Measurements from ENCODE around the gene PCARE. TPM values are rescaled to one million over a fixed set of nuclear protein-coding genes. Genes with fewer than 3 reads are reported as not detected.

PCARE gene
- total and polyA plus RNA-seq, 2 experiments from 2014 or later = not detected

DNA sequence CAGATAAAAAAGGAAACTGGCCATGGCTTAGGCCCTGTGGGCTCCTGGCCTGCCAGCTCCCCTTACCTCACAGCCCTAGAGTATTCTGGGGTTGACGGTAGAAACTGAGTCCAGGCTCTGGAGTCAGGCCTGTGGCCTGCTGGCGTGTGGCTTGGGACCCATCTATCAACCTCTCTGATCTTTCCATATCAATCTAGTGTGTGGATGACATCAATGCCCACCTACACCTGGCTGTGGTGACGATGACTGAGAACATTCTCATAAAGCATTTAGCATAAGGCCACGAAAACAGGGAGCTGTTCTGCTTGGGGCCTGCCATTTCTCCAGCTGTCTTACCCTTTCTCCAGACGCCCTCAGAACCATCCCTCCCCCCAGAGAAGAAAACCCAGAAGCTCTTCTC, 17.9 kb downstream of the PCARE start:
- H3K9me2 ChIP-seq (ENCODE audit: insufficient read depth) = no peaks in the 10 kb centered on the region
- H3K4me3 Mint-ChIP-seq = no peak overlapping the region
- H3K79me2 ChIP-seq (replicated peaks; ENCODE audit: insufficient read depth) = no peaks in the 10 kb centered on the region
- no peak overlapping the region for H3K4me3 ChIP-seq
- no peaks in the 10 kb centered on the region for H3K27me3 ChIP-seq (ENCODE audit: insufficient read depth)
- peaks cover 24% of the 10 kb centered on the region for H3K4me1 Mint-ChIP-seq
- H2AFZ ChIP-seq = no peak overlapping the region
- H3K4me2 ChIP-seq = no peak overlapping the region
- no peak overlapping the region for H3K27ac ChIP-seq (ENCODE audit: low read depth)
- H3K36me3 Mint-ChIP-seq (ENCODE audit: low read depth) = no peaks in the 10 kb centered on the region
- DNase-seq (ENCODE audit: low spot score) (no peak), ATAC-seq (no peak)
- no peaks in the 10 kb centered on the region for H3K9me3 Mint-ChIP-seq
- peaks cover 10% of the 10 kb centered on the region for H3K4me1 ChIP-seq (ENCODE audit: insufficient read depth)
- peaks cover 11% of the 10 kb centered on the region for H3K27me3 Mint-ChIP-seq (ENCODE audit: insufficient read depth, low read depth, poor library complexity)
- no peaks in the 10 kb centered on the region for H4K20me1 ChIP-seq (replicated peaks; ENCODE audit: insufficient read depth)
- H3K36me3 ChIP-seq (ENCODE audit: insufficient read depth) = no peaks in the 10 kb centered on the region
- H3K27ac Mint-ChIP-seq = no peak overlapping the region
- no peak for TF ChIP-seq POLR2AphosphoS5 (IDR thresholded peaks at IDR 0.05; ENCODE audit: low read depth)
- TF ChIP-seq, protein P1, sequence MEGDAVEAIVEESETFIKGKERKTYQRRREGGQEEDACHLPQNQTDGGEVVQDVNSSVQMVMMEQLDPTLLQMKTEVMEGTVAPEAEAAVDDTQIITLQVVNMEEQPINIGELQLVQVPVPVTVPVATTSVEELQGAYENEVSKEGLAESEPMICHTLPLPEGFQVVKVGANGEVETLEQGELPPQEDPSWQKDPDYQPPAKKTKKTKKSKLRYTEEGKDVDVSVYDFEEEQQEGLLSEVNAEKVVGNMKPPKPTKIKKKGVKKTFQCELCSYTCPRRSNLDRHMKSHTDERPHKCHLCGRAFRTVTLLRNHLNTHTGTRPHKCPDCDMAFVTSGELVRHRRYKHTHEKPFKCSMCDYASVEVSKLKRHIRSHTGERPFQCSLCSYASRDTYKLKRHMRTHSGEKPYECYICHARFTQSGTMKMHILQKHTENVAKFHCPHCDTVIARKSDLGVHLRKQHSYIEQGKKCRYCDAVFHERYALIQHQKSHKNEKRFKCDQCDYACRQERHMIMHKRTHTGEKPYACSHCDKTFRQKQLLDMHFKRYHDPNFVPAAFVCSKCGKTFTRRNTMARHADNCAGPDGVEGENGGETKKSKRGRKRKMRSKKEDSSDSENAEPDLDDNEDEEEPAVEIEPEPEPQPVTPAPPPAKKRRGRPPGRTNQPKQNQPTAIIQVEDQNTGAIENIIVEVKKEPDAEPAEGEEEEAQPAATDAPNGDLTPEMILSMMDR (conservative IDR thresholded peaks at IDR 0.05; ENCODE audit: low read depth in 2 of 2) = no peak
- no peak for TF ChIP-seq NANOG (IDR thresholded peaks at IDR 0.05; ENCODE audit: borderline replicate concordance)
- TF ChIP-seq EZH2phosphoT487 (IDR thresholded peaks at IDR 0.05; ENCODE audit: unreplicated experiment) = no peak
- no peak for TF ChIP-seq EZH2 (IDR thresholded peaks at IDR 0.05; ENCODE audit: low read depth, unreplicated experiment)
- TF ChIP-seq, protein P2, sequence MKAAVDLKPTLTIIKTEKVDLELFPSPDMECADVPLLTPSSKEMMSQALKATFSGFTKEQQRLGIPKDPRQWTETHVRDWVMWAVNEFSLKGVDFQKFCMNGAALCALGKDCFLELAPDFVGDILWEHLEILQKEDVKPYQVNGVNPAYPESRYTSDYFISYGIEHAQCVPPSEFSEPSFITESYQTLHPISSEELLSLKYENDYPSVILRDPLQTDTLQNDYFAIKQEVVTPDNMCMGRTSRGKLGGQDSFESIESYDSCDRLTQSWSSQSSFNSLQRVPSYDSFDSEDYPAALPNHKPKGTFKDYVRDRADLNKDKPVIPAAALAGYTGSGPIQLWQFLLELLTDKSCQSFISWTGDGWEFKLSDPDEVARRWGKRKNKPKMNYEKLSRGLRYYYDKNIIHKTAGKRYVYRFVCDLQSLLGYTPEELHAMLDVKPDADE (IDR thresholded peaks at IDR 0.05) = no peak
- TF ChIP-seq, protein P3, sequence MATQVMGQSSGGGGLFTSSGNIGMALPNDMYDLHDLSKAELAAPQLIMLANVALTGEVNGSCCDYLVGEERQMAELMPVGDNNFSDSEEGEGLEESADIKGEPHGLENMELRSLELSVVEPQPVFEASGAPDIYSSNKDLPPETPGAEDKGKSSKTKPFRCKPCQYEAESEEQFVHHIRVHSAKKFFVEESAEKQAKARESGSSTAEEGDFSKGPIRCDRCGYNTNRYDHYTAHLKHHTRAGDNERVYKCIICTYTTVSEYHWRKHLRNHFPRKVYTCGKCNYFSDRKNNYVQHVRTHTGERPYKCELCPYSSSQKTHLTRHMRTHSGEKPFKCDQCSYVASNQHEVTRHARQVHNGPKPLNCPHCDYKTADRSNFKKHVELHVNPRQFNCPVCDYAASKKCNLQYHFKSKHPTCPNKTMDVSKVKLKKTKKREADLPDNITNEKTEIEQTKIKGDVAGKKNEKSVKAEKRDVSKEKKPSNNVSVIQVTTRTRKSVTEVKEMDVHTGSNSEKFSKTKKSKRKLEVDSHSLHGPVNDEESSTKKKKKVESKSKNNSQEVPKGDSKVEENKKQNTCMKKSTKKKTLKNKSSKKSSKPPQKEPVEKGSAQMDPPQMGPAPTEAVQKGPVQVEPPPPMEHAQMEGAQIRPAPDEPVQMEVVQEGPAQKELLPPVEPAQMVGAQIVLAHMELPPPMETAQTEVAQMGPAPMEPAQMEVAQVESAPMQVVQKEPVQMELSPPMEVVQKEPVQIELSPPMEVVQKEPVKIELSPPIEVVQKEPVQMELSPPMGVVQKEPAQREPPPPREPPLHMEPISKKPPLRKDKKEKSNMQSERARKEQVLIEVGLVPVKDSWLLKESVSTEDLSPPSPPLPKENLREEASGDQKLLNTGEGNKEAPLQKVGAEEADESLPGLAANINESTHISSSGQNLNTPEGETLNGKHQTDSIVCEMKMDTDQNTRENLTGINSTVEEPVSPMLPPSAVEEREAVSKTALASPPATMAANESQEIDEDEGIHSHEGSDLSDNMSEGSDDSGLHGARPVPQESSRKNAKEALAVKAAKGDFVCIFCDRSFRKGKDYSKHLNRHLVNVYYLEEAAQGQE (IDR thresholded peaks at IDR 0.05; ENCODE audit: unreplicated experiment) = no peak
- no peak for TF ChIP-seq STAT1 (IDR thresholded peaks at IDR 0.05; ENCODE audit: unreplicated experiment)
- TF ChIP-seq JUNB (IDR thresholded peaks at IDR 0.05; ENCODE audit: unreplicated experiment) = no peak
- no peak for TF ChIP-seq CREB1 (CRISPR knock-in tag; IDR thresholded peaks at IDR 0.05; ENCODE audit: low read depth)
- no peak for TF ChIP-seq ZNF331 (CRISPR knock-in tag; IDR thresholded peaks at IDR 0.05; ENCODE audit: low read depth)
- TF ChIP-seq ZNF114 (CRISPR knock-in tag; IDR thresholded peaks at IDR 0.05) = no peak
- TF ChIP-seq, protein P4, sequence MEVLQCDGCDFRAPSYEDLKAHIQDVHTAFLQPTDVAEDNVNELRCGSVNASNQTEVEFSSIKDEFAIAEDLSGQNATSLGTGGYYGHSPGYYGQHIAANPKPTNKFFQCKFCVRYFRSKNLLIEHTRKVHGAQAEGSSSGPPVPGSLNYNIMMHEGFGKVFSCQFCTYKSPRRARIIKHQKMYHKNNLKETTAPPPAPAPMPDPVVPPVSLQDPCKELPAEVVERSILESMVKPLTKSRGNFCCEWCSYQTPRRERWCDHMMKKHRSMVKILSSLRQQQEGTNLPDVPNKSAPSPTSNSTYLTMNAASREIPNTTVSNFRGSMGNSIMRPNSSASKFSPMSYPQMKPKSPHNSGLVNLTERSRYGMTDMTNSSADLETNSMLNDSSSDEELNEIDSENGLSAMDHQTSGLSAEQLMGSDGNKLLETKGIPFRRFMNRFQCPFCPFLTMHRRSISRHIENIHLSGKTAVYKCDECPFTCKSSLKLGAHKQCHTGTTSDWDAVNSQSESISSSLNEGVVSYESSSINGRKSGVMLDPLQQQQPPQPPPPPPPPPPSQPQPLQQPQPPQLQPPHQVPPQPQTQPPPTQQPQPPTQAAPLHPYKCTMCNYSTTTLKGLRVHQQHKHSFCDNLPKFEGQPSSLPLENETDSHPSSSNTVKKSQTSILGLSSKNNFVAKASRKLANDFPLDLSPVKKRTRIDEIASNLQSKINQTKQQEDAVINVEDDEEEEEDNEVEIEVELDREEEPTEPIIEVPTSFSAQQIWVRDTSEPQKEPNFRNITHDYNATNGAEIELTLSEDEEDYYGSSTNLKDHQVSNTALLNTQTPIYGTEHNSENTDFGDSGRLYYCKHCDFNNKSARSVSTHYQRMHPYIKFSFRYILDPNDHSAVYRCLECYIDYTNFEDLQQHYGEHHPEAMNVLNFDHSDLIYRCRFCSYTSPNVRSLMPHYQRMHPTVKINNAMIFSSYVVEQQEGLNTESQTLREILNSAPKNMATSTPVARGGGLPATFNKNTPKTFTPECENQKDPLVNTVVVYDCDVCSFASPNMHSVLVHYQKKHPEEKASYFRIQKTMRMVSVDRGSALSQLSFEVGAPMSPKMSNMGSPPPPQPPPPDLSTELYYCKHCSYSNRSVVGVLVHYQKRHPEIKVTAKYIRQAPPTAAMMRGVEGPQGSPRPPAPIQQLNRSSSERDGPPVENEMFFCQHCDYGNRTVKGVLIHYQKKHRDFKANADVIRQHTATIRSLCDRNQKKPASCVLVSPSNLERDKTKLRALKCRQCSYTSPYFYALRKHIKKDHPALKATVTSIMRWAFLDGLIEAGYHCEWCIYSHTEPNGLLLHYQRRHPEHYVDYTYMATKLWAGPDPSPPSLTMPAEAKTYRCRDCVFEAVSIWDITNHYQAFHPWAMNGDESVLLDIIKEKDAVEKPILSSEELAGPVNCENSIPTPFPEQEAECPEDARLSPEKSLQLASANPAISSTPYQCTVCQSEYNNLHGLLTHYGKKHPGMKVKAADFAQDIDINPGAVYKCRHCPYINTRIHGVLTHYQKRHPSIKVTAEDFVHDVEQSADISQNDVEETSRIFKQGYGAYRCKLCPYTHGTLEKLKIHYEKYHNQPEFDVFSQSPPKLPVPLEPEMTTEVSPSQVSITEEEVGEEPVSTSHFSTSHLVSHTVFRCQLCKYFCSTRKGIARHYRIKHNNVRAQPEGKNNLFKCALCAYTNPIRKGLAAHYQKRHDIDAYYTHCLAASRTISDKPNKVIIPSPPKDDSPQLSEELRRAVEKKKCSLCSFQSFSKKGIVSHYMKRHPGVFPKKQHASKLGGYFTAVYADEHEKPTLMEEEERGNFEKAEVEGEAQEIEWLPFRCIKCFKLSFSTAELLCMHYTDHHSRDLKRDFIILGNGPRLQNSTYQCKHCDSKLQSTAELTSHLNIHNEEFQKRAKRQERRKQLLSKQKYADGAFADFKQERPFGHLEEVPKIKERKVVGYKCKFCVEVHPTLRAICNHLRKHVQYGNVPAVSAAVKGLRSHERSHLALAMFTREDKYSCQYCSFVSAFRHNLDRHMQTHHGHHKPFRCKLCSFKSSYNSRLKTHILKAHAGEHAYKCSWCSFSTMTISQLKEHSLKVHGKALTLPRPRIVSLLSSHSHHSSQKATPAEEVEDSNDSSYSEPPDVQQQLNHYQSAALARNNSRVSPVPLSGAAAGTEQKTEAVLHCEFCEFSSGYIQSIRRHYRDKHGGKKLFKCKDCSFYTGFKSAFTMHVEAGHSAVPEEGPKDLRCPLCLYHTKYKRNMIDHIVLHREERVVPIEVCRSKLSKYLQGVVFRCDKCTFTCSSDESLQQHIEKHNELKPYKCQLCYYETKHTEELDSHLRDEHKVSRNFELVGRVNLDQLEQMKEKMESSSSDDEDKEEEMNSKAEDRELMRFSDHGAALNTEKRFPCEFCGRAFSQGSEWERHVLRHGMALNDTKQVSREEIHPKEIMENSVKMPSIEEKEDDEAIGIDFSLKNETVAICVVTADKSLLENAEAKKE (CRISPR knock-in tag; IDR thresholded peaks at IDR 0.05) = no peak
- H3F3A ChIP-seq (replicated peaks; ENCODE audit: low read depth) = no peaks in the 10 kb centered on the region
